ENCODE data around the gene LIMS1.
"Not testable (repeated sequence)": the region's sequence is repeated elsewhere in the genome, so short reads cannot be mapped to it uniquely, and the experiment has no call there.

LIMS1 gene

DNA sequence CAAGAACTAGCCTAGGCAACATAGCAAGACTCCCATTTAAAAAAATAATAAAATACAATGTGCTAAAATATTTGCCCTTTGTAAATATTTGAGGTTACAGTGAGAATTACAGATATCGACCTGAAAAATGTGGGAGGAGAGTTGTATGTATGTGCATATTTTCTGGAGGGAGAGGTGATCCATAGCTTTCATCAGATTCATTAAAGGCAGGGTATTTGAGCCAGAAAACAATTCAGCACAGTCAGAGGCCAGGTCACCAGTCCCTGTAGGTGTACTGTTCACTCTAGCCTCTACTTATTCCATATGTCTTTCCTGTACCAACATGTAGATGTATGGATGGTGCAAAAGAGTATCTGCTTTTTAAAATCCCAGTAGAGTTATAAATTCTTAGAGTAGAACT is 136.0 kb downstream of the LIMS1 start:
- DNase-seq = not testable (repeated sequence)

- not testable (repeated sequence) for DNase-seq
These were observed 138.0 kb downstream of the LIMS1 start for GRCh38 chr2:108672200-108672805.

- DNase-seq = not testable (repeated sequence)
These were observed 142.3 kb downstream of the LIMS1 start for GRCh38 chr2:108676522-108676921.

GRCh38 chr2:108677239-108677744 is 143.0 kb downstream of the LIMS1 start:
- DNase-seq = not testable (repeated sequence)

GRCh38 chr2:108678198-108678651 is 144.0 kb downstream of the LIMS1 start:
- not testable (repeated sequence) for DNase-seq

DNA sequence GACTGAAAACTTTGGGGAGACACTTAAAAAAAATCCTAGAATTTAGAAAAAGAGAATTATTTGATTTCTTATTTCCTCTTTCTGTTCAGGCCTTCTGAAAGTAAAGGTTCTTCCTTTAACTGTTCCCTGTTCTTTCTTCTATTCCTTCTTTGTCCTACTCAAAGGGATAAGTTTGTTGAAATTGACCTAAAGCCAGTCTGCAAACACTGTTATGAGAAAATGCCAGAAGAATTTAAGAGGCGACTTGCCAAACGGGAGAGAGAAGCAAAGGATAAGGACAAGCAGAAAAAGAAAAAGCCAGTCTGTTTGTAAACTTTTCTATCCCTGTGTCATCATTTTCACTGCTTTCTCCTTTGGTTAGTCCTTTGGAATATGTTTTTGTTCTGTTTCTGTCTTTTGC is 146.5 kb downstream of the LIMS1 start:
- DNase-seq = not testable (repeated sequence)

DNA sequence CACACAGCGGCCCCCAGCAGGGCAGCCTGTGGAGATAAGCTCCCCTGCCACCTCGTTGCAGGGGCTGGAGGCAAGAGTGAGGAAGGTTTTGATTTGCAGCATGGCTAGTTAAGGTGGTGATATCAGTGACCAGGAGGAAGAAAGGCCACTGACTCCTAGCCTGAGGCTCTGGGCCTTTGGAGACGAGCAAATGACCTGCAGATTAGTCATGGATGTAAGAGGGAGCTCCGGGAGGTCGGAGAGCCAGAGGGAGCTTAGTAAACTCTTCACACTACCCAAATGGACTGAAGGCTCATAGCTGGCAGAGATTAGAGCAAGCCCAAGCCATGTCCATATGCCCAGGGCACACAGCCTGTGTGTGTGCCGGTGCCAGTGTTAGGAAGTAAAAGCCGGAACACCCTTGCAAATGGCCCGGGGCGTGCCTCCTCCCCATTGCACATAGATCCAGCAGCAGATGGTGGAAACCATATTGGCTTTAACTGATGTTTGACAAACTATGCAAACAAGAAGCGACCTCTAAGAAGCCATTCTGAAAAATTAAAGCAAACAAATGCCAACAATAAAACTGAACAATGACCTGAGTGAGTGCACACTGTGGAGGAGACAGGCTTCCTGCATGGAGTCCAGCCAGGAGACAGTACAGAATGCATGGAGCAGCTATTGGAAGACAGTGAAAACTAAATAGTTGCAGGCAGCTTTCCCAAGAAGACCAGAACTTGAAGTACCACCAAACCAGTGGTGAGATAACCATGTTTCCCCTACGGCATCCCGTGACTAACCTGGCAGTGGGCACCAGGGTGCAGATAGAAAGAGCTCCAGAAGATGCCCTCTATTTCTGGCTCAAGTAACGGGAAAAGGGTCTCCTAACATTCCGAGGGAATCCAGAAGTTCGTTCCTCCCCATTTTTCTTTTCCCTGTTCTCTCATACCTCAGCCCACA is 154.8 kb downstream of the LIMS1 start:
- not testable (repeated sequence) for DNase-seq

DNA sequence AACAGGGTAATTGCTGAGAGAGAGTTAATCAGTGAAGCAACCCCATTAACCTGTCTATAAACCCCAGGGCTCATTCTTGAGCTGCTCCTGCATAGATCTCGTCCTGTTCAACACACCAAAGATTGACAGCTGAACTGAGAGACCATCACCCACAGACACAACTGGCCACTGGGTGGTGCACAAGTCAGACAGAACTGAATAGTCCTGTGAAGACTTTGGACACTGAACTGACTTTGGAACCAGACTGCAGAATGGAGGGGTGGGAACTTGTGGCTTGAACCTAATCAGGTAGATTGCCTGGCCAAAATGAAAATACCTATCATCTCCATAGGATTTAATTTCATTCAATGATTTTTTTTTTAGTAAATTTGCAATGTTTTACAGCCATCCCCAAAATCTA is 155.7 kb downstream of the LIMS1 start:
- DNase-seq = not testable (repeated sequence)

DNA sequence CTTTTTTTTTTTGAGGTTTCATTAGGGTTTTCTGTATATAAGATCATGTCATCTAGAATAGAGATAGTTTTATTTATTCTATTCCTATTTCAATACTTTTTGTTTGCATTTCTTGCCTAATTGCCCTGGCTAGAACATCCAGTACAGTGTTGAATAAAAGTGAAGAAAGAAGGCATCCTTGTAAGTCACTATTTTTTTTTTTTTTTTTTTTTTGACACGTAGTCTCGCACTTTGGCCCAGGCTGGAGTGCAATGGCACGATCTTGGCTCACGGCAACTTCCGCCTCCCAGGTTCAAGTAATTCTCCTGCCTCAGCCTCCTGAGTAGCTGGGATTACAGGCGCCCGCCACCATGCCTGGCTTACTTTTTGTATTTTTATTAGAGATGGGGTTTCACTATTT is 157.2 kb downstream of the LIMS1 start:
- no peak for DNase-seq

GRCh38 chr2:108701208-108701607 is 166.9 kb downstream of the LIMS1 start:
- no peak for DNase-seq

- DNase-seq = no peak
These were observed 167.5 kb downstream of the LIMS1 start for GRCh38 chr2:108701806-108702205.

GRCh38 chr2:108704871-108705270 is 170.6 kb downstream of the LIMS1 start:
- DNase-seq = no peak

DNA sequence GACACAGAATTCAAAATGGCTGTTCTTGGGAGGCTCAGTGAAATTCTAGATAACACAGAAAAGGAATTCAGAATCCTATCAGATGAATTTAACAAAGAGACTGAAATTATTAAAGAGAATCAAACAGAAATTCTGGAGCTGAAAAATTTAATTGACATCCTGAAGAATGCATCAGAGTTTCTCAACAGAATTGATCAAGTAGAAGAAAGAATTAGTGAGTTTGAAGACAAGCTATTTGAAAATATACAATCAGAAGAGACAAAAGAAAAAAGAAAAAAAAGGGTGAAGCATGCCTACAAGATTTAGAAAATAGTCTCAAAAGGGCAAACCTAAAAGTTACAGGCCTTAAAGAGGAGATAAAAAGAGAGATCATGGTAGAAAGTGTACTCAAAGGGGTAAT is 173.0 kb downstream of the LIMS1 start:
- DNase-seq = no peak

GRCh38 chr2:108716971-108717370 is 182.7 kb downstream of the LIMS1 start:
- DNase-seq = not testable (repeated sequence)

DNA sequence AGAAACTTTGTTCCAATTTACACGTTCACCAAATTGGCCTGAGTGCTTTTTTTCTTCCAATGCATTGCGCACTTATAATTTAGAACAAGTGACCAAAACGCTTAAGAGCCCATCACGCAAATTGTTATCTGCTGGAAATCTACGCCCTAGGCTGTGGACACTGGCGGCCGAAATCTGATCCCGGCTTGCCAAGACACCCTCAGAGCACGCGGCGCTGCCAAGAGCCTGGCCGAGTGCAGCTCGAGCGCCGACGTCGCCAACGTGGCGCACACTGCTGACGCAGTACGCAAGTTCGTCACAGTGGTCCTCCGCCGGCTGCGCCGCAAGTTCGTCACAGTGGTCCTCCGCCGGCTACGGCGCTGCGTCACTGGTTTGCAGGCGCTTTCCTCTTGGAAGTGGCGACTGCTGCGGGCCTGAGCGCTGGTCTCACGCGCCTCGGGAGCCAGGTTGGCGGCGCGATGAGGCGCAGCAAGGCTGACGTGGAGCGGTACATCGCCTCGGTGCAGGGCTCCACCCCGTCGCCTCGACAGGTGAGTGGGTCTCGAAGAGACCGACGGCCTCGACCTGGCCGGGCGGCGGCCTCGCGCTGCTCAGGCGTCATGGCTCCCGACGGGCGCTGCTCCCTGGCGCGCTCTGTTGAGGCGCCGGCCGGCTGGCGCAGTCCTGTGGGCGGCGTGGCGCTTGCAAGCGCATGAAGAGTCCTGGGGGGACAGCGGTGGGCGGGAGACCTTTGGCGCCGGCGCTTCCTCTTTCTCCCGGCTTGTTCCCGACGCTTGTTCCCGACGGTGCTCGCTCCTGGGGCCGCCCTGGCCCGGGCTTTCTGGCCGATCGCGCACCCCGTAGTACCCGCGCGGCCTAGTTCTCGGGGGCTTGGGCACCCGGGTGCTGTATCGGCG is 185.1 kb downstream of the LIMS1 start, which contains the start of gene RANBP2:
TSS of gene RANBP2 (plus strand) at position 334 of the 896 bp plus-strand sequence. CDS start at position 459, 125 bp downstream.
- DNase-seq = peak; percentile 73

GRCh38 chr2:108726048-108726447 is 191.8 kb downstream of the LIMS1 start:
- DNase-seq = not testable (repeated sequence)

DNA sequence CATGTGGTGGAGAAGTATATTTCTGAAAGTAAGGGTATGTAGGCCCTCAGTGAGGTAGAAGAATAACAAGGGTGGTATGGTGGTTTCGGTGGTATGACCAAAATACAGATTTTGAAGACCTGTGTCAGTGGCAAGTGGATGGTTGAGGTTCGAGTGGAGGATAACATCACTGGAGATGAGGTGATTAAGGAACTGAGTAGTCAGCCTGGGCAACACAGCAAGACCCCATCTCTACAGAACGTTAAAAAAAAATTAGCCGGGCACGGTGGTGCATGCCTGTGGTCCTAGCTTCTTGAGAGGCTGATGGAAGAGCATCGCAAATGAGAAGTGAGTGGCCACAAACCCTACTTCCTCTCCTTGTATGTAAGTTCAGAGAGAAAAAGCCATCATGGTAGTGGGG is 200.4 kb downstream of the LIMS1 start:
- not testable (repeated sequence) for DNase-seq

Measured in DMS 273 treated with DMSO at 0.1 percent for 48 hours (cell line).